Fibroblast of the aortic adventitia (primary cell): ENCODE data around the gene CENPVL2. TPM values are rescaled to one million over a fixed set of nuclear protein-coding genes. Genes with fewer than 3 reads are reported as not detected.
"Not testable (repeated sequence)": the region's sequence is repeated elsewhere in the genome, so short reads cannot be mapped to it uniquely, and the experiment has no call there.

Experiments used
- DNase-seq: peaks from one replicate; pipeline ENCODE4 v3.0.0-alpha.2; 2010; ENCODE audit warnings: low read depth
- H3K4me3 ChIP-seq: 2 replicates; pipeline ENCODE4 v1.5.1; 2011; ENCODE audit warnings: low read depth, mild to moderate bottlenecking, control low read depth, low read length, moderate library complexity
- CTCF ChIP-seq: IDR thresholded peaks from 2 replicates; pipeline ENCODE4 v1.5.1; 2011; ENCODE audit warnings: mild to moderate bottlenecking, low read length, control low read depth, inconsistent platforms; ENCODE audit not compliant: insufficient read depth
- total RNA-seq: library from RNA; depleted of rRNA; stranded (reverse); fragments of >200 nt; gene quantifications from 2 replicates; pipeline ENCODE4 v1.2.3, GENCODE V29; 2012; ENCODE audit warnings: low replicate concordance

The CENPVL2 gene
- 0.41 TPM in 1 of 2 replicates, not detected in the other for total RNA-seq

DNA sequence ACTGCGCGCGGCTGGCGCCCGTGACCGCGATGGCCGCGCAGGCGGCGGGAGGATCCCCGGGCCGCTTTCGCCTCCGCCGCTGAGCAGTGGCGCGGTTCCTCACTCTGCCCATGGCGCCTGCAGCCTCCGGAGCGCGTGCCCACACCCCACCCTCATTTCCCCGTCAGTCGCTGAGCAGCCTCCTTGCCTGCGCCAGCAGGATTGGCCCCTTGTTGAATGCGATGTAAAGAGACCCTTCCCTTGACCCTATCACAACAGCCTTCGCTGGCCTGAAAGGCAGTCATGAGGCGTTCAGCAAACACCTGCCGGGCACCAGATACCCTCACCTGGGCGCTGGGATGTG is at the start of gene CENPVL2:
CENPVL2 (minus strand) TSS at position 112 of the 343 bp plus-strand sequence; CDS start at position 112, 0 bp downstream.
- not testable (repeated sequence) for H3K4me3 ChIP-seq, DNase-seq

DNA sequence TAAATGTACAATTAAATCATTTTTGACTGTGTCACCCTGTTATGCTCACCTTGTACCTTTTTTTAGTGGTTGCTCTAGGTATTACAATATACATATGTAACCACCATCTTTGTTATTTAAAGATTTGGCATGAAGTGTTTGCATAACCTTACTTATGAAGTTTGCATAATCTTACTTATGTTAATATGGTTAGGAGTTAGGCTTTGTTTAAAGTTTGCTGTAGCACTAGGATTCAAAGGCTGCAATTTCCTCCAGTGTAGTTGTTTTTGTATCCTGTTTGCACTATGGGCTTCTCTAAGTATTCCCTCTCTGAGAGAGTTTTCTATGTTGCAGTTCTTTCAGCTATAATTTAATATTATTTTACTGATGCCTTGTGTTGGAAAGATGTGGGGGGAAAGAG is 45.6 kb upstream of the CENPVL2 start:
- no peak for DNase-seq
- TF ChIP-seq CTCF, result no peak
- H3K4me3 ChIP-seq, result no peak overlapping the region

DNA sequence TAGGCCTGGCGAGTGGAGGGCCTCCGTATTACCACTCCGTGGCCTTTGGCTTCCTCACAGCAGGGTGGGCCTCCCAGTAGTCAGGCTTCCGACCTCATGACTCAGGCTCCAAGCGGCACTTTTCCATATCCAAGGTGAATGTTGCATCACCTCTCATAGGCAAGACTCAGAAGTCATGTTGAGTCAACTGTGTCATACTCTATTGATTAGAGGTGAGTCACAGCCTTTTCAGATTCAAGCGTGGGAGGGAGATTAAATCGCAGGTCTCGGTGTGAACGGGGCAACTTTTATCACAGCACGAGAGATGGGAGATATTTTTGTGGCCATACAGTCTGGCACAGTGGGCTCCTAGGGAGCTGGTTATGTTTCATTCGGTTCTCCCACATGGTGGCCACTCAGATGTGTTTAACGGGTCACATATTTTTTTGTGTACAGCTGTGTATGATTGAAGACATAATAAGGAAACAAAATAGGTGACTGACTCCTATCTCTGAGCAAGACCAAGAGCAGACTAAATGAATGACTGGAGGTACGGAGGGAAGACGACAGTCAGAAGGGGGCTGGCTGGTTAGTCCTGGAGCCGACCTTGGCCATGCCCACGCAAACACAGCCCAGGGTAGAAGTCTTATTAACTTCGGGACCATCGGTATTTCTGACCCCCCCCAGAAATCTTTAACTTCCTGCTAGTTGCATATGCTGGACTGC is 30.5 kb upstream of the CENPVL2 start:
- not testable (repeated sequence) for DNase-seq, H3K4me3 ChIP-seq

DNA sequence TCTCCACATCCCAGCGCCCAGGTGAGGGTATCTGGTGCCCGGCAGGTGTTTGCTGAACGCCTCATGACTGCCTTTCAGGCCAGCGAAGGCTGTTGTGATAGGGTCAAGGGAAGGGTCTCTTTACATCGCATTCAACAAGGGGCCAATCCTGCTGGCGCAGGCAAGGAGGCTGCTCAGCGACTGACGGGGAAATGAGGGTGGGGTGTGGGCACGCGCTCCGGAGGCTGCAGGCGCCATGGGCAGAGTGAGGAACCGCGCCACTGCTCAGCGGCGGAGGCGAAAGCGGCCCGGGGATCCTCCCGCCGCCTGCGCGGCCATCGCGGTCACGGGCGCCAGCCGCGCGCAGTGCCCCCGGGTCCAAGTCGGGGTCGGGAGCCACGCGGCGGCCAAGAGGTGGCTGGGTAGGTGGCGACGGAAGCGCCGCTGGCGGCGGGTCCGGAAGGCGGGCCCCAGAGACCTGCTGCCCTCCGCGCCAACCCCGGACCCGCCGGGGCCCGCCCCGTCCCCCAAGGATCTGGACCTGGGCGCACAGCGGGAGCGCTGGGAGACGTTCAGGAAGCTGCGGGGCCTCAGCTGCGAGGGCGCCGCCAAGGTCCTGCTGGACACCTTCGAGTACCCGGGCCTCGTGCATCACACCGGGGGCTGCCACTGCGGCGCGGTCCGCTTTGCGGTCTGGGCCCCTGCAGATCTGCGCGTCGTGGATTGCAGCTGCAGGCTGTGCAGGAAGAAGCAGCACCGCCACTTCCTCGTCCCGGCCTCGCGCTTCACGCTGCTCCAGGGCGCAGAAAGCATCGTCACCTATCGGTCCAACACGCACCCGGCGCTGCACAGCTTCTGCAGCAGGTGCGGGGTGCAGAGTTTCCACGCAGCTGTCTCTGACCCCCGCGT is 27.9 kb upstream of the CENPVL2 start, which contains the start of gene CENPVL1:
CENPVL1 (plus strand) TSS at position 236 of the 888 bp plus-strand sequence; CDS start at position 236, 0 bp downstream.
- not testable (repeated sequence) for DNase-seq, H3K4me3 ChIP-seq

GRCh38 chrX:51697397-51697796 is 14.8 kb upstream of the CENPVL2 start:
- no peak for TF ChIP-seq CTCF
- no peak for DNase-seq
- H3K4me3 ChIP-seq, result no peak overlapping the region

- H3K4me3 ChIP-seq, result no peak overlapping the region
- TF ChIP-seq CTCF, result no peak
- no peak for DNase-seq
Measured at GRCh38 chrX:51694254-51694653, 11.6 kb upstream of the CENPVL2 start.

- DNase-seq, H3K4me3 ChIP-seq: not testable (repeated sequence)
Measured at GRCh38 chrX:51681808-51682719, 567 bp downstream of the CENPVL2 start.

GRCh38 chrX:51679689-51680433 is 2.8 kb downstream of the CENPVL2 start:
- DNase-seq, H3K4me3 ChIP-seq: not testable (repeated sequence)
